Activated naive CD8-positive, alpha-beta T cell treated with anti-CD3 and anti-CD28 coated beads, Interleukin-2, amount 50 U/mL, for 16 hours (primary cell): ENCODE results near the gene FAM184B.
"Not testable (repeated sequence)": the region's sequence is repeated elsewhere in the genome, so short reads cannot be mapped to it uniquely, and the experiment has no call there.

Experiments
- DNase-seq: peaks from one replicate; pipeline ENCODE4 v3.0.0-alpha.2; 2020; ENCODE audit warnings: low read depth, low spot score

Gene FAM184B

GRCh38 chr4:17682222-17682566, 99.2 kb downstream of the FAM184B start:
- no peak for DNase-seq

GRCh38 chr4:17681281-17682221, 99.9 kb downstream of the FAM184B start:
- DNase-seq = no peak

GRCh38 chr4:17680559-17681280, 100.7 kb downstream of the FAM184B start:
- DNase-seq = no peak

- no peak for DNase-seq
Observed at GRCh38 chr4:17670423-17670822, 111.0 kb downstream of the FAM184B start.

- no peak for DNase-seq
Observed at GRCh38 chr4:17667653-17668201, 113.7 kb downstream of the FAM184B start.

- no peak for DNase-seq
Observed at GRCh38 chr4:17667253-17667652, 114.2 kb downstream of the FAM184B start.

- DNase-seq = no peak
Observed at GRCh38 chr4:17665852-17666251, 115.6 kb downstream of the FAM184B start.

GRCh38 chr4:17665346-17665745, 116.1 kb downstream of the FAM184B start:
- no peak for DNase-seq

GRCh38 chr4:17664755-17665154, 116.7 kb downstream of the FAM184B start:
- no peak for DNase-seq

- DNase-seq = no peak
Observed at GRCh38 chr4:17662694-17663093, 118.7 kb downstream of the FAM184B start.

GRCh38 chr4:17659196-17659595, 122.2 kb downstream of the FAM184B start:
- DNase-seq = not testable (repeated sequence)

GRCh38 chr4:17657849-17658248, 123.6 kb downstream of the FAM184B start:
- DNase-seq = no peak

GRCh38 chr4:17657090-17657489, 124.3 kb downstream of the FAM184B start:
- no peak for DNase-seq

- DNase-seq = no peak
Observed at GRCh38 chr4:17654701-17655100, 126.7 kb downstream of the FAM184B start.

- no peak for DNase-seq
Observed at GRCh38 chr4:17650406-17650805, 131.0 kb downstream of the FAM184B start.

- no peak for DNase-seq
Observed at GRCh38 chr4:17647927-17648326, 133.5 kb downstream of the FAM184B start.

GRCh38 chr4:17647176-17647806, 134.1 kb downstream of the FAM184B start:
- no peak for DNase-seq

GRCh38 chr4:17646693-17647092, 134.7 kb downstream of the FAM184B start:
- DNase-seq = no peak

- no peak for DNase-seq
Observed at GRCh38 chr4:17642398-17642783, 139.0 kb downstream of the FAM184B start.

- DNase-seq = no peak
Observed at GRCh38 chr4:17639136-17639535, 142.3 kb downstream of the FAM184B start.

- DNase-seq = peak; percentile 41
Observed at GRCh38 chr4:17636696-17637622, 144.5 kb downstream of the FAM184B start.
